HCEC 1CT (cell line): ENCODE results near the gene ILF2.
A peak's percentile ranks its signal among the peaks of the same experiment; 100 is the strongest.
"Not testable (repeated sequence)": the region's sequence is repeated elsewhere in the genome, so short reads cannot be mapped to it uniquely, and the experiment has no call there.

Source experiments
- DNase-seq: peaks from one replicate; pipeline ENCODE4 v3.0.0-alpha.2; 2017

Gene ILF2

DNA sequence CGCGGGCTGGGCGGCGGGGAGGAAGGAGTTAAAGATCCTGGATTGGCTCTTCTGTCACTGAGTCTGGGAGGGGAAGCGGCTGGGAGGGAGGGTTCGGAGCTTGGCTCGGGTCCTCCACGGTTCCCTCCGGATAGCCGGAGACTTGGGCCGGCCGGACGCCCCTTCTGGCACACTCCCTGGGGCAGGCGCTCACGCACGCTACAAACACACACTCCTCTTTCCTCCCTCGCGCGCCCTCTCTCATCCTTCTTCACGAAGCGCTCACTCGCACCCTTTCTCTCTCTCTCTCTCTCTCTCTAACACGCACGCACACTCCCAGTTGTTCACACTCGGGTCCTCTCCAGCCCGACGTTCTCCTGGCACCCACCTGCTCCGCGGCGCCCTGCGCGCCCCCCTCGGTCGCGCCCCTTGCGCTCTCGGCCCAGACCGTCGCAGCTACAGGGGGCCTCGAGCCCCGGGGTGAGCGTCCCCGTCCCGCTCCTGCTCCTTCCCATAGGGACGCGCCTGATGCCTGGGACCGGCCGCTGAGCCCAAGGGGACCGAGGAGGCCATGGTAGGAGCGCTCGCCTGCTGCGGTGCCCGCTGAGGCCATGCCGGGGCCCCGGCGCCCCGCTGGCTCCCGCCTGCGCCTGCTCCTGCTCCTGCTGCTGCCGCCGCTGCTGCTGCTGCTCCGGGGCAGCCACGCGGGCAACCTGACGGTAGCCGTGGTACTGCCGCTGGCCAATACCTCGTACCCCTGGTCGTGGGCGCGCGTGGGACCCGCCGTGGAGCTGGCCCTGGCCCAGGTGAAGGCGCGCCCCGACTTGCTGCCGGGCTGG, 7.9 kb upstream of the ILF2 start, which contains the start of gene NPR1:
NPR1 (plus strand) TSS at position 170 of the 818 bp plus-strand sequence; CDS start at position 591, 421 bp downstream.
- DNase-seq = peak; percentile 14

DNA sequence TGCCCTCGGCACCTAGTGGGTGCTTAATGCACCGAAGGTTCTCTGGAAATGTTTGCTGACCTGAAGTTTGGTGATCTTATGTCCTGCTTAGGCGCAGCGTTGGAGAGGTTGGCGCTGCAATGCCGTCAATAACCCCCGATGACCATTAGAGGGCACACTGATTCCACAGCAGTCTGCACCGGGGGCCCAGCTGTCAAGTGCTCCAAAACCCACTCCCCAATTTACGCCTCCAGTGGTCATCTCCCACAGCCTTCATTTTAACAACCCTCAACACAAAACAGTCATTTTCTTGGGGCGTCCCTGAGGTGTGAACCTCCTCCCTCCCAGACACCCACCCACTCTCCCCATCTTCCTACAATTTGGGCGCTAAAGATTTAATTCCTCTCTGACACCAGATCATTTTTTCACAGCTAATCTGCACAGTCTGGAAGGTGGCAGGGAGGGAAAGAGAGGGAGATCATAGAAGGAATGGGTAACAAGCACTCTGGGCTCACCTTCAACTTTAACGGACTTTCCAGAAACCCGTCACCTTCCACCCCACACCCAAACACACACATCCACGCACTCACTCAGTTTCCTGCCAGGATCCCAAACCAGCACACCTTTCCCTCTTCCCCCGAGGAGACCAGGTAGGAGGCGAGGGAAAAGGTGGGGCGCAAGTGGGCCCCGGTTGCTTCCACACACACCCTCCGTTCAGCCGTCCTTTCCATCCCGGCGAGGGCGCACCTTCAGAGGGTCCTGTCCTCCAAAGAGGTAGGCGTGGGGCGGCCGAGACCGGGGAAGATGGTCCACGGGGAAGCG, 7.1 kb upstream of the ILF2 start:
- peak; percentile 30 for DNase-seq

DNA sequence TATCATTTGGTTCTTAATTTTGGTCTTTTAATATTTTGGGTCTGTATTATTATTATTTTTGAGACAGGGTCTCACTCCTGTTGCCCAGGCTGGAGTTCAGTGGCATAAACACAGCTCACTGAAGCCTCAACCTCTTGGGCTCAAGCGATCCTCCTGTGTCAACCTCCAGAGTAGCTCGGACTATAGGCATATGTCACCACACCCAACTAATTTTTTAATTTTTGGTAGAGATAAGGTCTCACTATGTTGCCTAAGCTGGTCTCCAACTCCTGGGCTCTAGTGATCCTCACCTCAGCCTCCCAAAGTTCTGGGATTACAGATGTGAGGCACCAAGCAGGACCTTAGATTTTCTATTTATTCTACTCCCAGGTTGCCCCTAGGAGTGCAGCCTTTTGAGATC, 2.7 kb upstream of the ILF2 start:
- DNase-seq = no peak

DNA sequence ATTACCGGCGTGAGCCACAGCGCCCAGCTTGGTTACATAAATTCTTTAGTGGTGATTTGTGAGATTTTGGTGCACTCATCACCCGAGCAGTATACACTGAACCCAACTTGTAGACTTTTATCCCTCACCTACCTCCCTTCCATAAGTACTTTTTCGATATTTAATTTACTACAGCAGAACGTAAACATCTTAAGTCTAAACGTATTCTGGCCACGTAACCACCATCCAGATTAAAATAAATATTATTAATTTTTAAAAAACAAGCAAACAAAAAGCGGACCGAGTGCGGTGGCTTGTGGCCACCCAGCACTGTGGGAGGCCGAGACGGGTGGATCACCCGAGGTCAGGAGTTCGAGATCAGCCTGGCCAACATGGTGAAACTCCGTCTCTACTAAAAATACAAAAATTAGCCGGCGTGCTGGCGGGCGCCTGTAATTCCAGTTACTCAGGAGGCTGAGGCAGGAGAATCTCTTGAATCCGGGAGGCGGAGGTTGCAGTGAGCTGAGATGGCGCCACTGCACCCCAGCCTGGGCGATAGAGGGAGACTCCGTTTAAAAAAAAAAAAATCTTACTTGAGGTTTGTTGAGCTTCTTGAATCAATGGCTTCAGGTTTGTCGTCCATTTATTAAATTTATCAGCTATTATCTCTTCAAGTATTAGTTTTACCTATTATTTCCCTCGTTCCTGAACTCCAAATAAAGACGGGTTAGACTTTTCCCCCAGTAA, 998 bp upstream of the ILF2 start:
- not testable (repeated sequence) for DNase-seq

DNA sequence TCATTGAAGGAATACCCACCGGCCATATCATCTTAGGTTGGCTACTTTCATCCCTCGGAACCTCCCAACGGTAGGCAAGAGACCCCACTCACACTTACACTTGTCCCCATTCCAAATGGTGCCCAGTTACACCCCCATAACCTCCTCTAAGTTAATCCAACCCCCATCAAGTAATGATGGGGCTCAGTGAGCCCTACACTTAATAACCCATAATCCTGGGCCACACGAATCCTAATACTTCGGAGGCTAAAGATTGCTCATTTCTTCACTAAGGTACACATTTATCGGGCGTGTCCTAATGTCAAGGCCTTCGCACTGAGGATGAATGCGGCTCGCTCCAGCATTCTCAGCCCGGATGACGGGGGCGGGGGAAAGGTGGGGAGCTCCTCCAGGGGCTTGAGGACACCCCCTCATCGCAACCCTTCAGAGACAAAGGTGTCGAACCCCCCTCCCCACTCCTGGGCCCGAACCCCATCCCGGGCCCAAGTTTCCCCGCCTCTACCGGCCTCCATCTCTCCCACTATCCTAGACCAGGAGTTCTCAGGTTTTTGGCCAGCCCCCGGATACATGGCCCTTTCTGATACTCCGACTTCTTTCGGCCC, 435 bp downstream of the ILF2 start:
- DNase-seq = no peak

DNA sequence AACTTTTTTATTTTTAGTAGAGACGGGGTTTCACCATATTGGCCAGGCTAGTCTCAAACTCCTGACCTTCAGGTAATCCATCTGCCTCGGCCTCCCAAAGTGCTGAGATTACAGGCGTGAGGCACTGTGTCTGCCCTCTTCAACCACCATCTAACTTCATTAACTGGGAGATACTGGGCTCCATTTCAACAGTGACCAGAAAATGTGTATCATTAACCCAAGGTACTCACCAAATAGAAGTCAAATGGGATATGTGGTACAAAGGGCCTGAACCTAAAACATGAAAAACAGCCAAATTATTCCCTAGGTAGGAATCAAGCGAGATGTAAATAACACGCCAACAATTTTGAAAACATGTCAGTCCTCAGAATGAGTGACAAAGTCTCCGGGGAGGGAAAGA, 1.2 kb downstream of the ILF2 start:
- DNase-seq = no peak

DNA sequence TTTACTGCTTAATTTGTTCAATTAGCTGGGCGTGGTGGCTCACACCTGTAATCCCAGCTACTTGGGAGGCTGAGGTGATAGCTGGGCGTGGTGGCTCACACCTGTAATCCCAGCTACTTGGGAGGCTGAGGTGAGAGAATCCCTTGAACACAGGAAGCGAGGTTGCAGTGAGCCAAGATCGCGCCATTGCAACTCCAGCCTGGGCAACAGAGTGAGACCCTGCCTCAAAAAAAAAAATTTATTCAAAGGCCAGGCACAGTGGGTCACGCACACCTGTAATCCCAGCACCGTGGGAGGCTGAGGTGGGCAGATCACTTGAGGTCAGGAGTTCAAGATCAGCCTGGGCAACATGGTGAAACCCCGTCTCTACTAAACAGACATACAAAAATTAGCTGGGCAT, 2.1 kb downstream of the ILF2 start:
- DNase-seq = not testable (repeated sequence)

DNA sequence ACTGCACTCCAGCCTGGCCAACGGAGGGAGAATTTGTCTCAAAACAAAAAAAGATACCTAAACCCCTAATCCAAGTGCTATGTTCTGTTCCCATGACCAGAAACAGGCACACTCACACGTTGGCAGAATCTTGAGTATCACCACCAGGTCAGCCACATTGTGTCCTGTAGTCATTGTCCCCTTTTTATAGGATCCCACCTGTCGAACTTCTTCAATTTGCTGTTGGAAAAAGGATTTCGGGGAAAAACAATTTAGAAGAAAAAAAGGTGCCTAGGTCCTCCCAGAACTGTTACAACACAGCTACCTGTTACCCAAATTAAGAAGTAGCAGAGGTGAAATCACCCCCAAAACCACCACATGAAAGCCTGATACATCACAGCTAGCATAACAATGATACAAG, 3.4 kb downstream of the ILF2 start:
- DNase-seq = no peak

DNA sequence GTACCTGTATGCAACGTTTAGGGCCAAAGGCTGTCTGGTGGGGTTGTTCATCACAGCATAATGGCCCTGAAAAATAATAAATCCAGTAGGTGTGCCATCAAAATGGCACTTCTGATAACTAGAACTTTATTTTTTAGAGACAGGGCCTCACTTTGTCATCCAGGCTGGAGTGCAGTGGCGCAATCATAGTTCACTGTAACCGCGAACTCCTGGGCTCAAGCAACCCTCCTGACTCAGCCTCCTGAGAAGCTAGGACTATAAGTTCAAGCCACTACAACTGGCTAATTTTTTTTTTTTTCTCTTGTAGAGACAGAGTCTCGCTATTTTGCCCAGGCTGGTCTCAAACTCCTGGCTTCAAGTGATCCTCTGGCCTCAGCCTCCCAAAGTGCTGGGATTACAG, 7.6 kb downstream of the ILF2 start:
- DNase-seq = peak; percentile 70

DNA sequence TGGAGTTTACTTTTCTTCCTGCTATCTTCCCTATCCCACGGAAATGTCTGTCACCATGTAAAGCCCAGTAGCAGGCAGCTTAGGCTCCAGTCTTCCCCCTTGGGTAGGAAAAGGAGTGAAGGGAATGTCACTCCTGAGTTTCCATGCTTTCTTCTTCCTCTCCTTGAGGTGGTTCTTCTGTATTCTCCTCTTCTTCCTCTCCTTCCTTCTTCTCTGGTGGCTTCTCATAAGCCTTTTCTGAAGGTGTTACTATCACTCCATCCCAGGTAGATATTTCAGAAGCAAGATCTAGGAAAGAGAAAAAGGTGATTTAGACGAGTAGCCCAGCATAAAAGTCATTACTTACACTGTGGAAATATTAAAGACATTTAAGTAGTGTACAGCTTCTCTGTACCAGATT, 8.5 kb downstream of the ILF2 start:
- no peak for DNase-seq

DNA sequence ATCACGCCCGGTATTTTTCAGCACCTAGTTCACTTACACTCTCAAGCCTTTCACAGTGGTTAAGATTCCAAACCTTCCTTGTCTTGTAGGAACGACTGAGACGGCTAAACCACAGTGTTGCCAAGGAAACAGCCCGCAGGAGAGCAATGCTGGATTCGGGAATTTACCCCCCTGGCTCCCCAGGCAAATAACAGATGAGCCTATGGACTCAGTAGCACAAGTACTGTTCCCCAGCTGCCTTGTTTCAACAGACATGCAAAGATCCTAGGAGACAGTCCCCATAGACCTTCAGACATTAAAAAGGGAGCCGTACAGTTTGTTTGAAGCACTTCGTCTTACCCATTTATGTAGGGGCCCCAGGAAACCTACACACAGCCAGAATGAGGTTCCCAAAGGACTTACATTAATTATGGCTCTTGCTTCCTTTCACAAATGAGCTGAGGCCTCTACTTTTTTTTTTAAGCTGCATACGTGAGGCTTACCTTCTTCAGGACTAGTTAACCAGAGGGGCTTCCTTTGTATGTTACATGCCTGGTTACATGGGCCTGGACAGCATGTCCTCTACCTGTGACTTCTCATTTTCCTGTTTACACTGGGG, 9.6 kb downstream of the ILF2 start:
- DNase-seq = no peak

DNA sequence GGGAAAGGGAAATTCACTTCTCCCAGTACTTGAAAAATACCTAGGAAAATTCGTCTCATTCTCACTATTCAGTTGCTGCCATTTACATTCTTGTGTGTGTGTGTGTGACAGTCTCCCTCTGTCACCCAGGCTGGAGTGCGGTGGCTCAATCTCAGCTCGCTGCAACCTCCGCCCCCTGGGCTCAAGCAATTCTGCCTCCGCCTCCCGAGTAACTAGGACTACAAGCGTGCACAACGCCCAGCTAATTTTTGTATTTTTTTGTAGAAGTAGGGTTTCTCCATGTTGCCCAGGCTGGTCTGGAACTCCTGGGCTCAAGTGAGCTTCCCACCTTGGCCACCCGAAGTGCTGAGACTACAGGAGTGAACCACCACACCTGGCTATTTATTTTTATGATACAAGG, 11.1 kb downstream of the ILF2 start:
- DNase-seq = no peak

DNA sequence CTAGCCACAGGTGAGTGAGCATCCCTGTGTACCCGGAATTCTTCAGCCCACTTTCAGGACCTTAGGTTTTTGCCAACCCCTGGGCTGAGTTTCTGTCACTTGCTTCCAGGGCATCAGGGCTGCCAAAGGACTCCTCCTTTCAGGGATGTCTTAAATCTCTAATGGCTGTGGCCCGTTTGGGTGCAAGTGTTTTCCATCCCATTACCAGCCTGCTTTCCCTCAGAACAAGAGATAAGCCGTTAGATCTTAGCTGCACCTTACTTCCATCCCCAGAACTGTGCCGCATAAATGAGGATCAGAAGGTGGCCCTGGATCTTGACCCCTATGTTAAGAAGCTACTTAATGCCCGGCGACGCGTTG, 11.6 kb downstream of the ILF2 start:
- DNase-seq = no peak

DNA sequence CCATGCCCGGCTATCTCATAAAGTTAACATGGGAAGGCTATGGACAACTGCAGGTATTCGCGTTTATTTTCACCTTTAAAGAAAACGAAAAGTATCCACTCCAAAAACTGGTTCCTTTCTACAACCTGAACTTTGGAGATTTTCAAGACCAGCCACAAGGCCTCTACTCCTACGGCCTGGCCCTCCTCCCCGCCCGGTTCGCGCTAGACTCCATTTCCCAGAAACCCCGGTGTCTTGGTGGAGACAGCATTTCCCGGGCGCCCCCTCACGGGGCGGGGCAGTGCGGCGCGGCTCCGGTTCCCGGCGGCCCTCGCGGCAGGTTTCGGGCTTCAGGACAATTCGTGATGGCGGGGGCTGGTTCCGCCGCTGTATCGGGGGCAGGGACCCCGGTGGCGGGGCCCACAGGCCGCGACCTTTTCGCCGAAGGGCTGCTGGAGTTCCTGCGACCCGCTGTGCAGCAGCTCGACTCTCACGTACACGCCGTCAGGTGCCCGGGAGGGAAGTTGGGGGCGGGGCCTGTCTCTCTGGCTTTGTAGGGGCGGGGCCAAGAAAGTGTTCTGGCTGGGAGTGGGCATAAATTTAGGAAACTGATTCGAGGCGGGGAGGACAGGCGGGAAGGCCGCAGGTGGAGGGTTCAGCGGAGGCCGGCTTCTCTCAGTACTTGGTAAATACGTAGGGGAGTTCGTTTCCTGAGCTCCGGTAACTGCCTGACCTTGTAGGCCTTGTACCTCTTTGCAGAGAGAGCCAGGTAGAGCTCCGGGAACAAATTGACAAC, 12.2 kb downstream of the ILF2 start, which contains the start of gene SNAPIN:
SNAPIN (plus strand) TSS at position 304 of the 775 bp plus-strand sequence; CDS start at position 345, 41 bp downstream.
- DNase-seq = peak; percentile 89

DNA sequence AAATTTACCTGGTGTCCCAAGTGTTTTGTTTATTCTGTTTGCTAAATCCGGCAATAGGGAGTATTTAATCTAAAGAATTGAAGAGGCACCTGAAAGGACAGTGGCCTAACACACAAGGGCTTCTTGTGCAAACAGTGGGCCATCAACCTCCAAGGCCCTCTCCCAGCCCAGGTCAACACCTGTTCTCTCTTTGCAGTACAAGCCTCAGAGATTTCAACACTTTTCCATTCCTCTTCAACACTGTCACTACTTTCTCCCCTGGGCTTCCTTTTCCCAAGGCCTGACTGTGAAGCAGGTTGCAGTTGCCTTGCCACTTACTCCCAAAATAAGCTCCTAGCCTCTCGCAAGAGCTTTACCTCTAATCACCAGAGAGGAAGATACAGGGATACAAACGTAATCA, 15.5 kb downstream of the ILF2 start:
- no peak for DNase-seq

DNA sequence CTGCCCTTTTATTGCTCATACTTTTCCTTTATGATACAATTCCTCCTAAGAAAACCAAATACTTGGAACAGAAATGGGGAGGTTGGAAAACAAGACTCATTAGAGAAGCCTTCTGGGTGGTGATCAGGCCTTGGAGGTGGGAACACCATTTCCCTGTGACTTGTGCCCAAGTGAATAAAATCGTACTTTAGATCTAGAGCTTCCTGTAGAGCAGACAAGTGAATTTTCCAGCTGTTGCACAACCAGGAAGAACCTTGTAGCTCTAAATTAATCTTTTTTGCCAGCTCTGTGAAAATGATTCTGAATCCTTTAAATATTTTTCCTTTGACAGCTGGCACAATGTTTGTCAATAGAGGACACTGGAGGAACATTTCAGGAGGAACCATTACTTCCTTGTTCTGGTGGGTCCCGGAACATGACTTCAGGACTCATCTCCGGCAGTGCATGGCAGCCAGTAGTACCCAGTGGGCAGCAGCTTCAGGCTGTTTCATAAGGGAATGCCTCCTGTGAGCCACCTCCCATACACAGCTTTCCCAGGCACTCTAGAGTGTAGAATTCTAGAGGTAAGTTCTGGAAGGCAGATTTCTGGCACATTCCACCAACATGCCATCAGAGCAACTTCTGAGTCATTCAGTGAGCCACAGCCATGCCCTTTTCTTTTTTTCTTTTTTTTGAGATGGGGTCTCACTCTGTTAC, 17.8 kb downstream of the ILF2 start:
- peak; percentile 44 for DNase-seq

DNA sequence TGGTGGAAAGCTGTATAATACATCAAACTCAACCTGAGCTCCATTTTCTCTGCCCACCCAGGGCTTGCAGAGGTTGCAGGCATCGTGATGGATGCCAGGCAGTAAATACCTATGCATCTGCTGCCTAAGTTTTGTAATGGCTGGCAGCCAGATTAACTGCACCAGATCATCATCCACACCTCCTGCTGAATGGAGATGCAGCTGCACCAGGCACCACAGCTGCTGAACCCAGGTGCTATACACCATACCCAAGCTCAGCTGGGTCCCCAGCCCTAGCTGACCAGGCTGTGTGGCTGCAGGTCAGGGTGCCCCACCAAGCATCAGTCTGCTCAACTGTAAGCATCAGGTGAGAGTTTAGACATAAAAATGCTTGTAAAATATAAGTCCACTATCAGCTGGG, 19.0 kb downstream of the ILF2 start:
- DNase-seq = no peak

DNA sequence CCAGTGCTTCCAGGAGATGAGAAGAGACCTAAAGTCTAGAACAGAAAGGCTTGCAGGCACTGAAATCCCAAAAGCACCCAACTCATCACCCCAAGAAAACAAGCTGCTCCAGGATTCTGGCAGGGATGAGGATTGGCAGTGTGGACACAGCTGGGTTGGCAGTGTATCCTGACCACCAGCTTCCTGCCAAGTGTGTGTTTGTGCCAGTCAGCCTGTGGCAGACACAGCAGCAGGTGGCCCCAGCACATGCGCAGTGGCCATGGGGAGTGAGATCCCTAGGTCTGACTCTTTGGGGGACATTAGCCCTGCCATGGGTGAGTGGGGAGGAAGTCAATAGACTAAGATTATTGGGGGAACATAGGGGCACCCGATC, 20.9 kb downstream of the ILF2 start:
- DNase-seq = no peak

DNA sequence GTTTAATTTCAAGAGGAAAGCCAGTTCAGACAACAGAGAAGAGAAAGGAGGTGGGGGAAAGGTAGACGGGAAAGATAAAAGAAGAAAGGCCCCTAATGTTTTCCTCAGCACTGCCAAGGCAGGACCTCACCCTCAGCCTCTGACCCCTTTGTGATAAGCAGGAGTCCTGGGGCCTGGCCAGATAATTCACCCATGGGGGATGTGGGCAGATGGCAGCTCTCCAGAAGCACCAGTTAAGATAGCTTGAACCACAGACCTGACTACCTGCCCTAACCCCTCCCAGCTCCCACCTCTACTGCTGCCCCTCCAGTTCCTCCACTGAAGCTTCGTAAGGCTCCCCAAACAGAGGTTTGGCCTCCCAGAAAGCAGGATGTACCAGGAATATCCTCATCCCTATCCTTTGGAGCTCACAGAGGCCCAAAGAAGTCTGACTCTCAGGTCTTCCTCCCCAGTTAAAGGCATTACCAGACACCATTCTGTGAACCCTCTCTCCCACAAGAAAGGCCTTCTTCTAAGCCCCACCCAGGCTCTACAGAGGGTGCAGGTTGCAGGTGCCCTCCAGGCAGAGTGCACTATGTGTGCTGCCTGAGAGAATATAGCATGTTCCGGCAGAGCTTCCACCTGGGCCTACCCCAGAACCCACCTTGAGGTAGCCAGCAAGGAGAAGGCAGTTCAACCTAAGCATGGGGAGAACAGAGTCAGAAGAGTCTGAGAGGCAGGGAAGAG, 21.5 kb downstream of the ILF2 start:
- DNase-seq = no peak

DNA sequence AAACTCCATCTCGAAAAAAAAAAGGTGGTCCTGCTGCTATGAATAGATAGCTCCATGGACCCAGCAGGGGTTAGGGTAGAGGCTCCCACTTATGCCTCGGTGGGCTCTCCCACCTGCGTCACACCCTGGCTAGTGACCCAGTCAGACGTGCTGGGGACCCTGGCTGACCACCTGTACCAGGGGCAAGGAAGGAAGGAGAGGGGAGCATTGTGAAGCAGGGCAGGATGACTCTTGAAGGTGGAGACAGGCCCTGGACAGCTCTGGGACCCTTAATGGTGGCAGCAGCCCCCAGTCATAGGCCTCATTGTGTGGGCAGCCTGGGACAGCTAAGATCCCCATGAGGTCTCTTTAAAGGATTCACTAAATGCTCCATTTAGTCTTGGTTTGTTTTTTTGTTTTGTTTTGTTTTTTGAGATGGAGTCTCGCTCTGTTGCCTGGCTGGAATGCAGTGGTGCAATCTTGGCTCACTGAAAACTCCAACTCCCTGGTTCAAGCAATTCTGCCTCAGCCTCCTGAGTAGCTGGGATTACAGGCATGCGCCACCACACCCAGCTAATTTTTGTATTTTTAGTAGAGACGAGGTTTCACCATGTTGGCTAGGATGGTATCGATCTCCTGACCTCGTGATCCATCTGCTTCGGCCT, 22.7 kb downstream of the ILF2 start:
- no peak for DNase-seq
